HG03066 (cell line): ENCODE results near the gene LY6G5C.

Source experiments
- ATAC-seq: cut with Tn5 transposase; IDR thresholded peaks from one replicate; pipeline ENCODE4 v1.9.1; 2021; ENCODE audit warnings: low read depth; ENCODE audit not compliant: unreplicated experiment

The LY6G5C gene

DNA sequence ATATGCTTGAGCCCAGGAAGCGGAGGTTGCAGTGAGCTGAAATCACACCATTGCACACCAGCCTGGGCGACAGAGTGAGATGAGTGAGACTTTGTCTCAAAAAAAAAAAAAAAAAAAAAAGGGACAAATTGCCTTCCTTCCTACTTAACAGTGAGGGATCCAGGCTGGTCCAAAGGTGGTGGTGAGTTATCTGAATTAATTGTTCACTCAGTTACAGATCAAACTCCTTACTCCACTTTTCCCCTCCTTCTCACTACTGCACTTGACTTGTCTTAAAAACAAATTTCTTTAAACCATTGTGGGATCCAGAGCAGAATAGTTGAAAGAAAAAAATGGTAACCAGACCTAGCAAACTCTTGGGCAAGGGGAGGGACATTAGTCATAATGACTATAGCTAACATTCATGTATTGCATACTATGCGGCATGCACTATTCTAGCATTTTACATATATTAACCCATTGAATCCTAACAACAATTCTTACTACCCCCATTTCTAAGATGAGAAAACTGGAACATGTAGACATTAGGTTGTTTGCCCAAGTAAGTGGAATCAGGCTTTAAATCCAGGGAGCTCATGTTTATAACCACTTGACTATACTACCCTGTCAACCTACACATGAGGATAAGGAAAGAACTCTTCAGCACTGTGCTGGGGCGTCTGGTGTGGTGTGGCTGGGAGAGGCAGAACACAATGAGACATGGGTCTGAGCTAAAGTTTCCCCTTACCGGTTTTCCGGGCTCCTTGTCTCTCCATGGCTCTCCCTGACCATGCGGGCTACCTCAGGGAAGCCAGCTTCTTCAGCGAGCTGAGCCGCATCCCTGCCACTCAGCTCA is 17.5 kb downstream of the LY6G5C start:
- ATAC-seq: no peak

DNA sequence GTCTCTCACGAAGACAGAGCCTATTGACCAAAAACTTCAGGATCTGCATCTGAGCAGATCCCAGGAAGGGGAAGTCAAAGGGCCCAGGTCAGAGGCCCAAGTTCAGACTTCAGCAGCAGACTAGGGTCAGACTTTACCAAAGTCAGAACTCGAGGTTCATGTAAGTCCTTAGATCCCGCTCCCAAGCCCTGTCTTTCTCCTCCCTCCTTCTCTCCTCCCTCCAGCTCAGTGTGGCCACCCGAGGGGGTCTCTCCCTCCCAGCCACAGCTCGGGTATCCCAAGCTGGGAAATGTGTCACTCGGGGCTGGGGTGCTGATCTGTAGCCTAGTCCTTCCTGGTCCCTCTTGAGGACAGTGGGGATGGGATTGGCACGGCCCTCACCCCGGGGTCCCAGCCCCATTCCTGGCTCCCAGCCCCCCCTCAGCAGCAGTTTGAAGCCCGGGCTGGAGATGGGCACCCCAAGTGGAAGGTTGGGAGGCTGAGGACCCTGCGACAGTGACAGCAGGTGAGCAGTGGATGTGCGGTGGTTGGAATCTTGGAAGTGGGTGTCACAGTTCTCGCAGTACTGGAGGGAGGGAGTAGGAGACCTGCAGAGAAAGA is 18.6 kb downstream of the LY6G5C start:
- ATAC-seq: no peak

DNA sequence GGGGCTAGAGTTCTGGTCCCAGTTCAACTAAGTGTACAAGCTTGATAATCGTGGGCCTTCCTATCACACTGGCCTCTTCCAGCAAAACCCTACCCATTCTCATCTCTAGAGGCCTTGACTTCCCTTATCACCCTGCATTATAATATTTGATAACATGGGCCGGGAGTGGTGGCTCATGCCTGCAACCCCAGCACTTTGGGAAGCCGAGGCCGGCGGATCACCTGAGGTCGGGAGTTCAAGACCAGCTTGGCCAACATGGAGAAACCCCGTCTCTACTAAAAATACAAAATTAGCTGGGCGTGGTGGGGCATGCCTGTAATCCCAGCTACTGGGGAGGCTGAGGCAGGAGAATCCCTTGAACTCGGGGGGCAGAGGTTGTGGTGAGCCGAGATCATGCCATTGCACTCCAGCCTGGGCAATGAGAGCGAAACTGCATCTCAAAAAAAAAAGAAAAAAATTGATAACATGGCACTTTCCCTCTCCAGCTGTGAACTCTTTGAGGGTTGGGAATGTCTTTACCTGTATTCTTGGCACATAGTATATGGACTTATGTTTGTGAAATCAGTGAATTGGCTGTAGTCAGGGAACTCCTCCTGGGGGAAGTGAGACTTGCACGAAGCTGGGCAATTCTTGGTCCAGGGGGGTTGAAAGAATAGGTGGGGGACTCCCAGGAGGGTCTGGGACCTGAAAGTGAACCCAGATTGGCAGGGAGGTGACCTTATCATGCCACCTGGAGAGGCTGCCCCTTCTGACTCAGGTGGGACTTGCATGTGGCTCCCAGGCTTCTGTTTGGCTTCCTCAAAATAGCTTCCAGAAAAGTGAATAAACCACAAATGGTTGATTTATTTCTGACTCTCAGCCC is 19.4 kb downstream of the LY6G5C start:
- no peak for ATAC-seq

DNA sequence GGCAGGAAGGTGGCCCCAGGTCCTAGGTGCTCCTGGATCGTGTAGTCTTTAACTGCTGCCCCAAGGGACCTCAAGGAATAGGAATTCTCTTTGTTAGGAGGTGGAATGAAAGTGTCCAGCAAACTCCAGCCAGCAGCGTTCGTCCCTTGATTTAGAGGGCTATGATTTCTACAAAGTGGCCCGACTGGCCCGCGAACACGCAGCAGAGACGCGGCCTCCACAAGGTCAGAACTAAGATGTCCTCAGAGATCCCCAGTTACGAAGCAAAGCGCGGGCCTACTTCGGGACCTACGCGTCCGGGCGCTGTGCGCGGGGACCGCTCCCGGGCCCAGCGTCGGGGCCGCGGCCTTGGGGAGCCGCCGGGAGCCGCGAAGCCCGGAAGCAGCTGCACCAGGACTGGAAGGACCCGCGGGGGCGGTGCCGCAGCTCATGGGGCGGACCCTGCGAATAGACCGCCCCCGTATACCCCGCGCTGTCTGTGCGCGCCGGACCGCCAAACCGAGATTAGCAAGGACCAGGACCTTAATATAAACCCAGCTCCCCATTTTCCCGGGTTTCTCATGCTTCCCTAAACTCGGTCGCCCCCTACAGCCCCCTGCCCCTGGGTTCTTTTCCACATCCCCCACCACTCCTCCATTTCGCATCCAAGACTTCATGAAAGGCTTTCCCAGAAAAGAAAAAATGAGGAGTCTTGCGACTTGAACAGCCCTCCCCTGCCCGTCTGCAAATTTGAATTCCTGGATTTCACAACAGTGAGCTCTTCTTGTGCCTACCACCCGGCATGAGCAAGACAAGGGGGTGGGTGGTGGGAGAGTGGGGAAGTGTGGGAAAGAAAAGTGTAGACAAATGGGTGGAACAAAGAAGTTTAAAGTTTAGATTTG is 20.2 kb downstream of the LY6G5C start, which contains the start of gene C6orf47:
TSS of gene C6orf47 (minus strand) at position 398 of the 881 bp plus-strand sequence. CDS start 831 bp downstream, outside the sequence.
- ATAC-seq: no peak

DNA sequence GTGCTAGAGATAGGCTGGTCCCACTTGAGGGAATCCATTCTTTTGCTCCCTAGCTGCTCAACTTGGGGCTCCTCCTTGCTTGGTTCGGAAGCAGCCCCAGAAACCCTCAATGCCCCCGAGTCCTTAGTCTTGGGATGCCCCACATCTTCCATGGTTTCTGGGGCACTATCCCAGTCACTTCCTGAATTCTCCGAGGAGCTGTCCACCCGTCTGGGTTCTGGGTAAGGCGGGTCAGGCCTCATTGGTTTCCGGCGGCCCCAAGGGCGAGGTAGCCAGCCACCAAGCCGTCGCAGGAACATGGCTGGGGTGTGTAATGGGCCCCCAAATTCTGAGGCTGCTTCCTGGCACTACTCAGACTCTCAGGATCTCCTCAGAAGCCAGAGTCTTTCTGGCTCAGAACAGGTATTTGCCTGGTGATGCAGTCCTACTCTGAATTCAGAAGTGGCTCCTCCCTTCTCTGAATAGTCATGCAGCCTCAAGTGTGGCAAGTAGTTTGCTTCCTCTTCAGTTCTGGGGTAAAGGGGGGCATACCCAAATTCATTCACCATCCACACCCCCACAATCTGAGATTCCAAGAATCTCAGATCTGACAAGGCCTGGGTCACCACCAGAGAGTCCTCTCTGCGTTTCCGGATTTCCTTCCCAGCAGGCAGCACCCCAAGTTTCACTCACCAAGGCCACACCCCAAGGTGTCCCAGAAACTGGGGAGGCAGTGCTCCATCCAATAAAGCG is 21.1 kb downstream of the LY6G5C start:
- no peak for ATAC-seq

DNA sequence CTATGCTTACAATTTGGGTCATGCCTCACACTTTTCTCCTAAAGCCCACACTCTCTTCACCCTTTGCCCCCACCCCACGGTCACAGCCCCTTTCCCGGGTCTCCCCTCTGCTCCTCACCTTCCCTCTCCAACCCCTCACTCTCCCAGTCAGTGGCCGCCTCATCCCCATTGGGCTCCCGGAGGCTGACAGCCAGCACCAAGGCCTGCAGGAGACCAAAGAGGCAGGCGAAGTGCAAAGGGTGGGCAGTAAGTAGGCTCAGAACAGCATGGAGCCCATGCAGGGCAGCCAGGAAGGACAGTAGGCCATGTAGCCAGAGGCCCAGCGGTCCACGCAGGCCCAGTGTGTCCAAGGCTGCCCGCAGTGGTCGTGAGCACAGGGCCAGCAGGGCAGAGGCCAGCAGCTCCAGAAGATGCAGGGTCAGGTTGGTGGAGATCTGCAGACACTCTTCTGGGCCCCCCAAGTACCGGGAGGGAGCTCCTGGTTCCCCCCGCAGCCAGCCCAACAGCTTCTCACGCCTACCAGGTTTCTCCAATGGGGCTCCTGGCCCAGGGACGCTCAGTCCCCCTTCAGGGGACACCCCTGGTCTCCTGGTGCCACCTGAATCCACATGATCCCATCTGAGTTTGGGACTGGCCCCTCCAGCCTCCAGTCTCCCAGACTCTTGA is 21.8 kb downstream of the LY6G5C start:
- no peak for ATAC-seq

DNA sequence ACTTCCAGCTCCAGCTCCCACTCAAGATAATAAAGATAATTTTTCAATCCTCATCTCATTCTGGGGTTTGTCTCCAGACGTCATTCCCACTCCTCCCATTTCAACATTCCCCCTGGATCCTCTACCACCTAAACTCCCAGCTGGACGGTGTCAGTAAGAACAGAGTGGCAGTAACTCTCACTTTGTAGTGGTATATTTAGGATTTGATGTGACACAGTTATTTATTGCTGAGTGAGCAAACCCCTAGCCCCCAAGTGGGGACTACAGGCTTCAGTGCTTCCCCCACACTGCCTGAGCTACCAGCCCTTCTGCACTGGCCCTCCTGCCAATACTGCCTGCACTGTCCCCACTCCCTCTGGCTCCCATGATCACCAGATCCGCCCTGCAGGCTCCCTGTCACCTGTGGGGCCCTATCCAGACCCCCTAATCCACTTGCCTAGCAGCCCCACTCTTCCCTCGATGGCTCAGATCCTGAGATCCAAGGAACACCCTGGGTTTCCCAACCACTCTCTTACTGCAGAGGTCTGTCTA is 22.6 kb downstream of the LY6G5C start:
- no peak for ATAC-seq

DNA sequence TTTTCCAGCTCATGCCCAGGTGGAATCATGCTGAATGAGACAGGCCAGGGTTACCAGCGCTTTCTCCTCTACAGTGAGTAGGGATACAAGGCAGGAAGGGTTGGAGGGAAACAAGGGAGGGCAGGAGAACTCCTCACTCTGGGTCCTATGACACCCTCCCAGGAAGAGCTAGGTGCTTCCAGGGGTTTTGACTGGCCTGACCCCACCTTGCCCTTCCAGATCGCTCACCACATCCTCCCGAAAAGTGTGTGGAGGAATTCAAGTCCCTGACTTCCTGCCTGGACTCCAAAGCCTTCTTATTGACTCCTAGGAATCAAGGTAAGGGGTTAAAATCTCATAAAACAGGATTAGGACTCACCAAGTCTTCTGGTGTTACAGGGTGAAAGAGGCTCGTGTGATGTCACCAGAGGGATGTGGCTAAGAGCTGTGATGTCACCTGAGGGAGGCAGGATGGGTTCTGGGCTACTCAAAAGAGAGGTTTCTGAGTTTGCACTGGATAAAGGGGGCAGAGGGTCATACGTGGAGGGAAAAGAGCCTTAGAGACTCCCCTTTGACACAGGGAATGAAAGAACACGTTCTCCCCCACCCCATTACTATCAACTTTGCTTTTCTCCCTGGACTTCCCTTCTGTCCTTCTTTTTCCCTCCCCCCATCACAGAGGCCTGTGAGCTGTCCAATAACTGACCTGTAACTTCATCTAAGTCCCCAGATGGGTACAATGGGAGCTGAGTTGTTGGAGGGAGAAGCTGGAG is 23.3 kb downstream of the LY6G5C start:
- no peak for ATAC-seq

DNA sequence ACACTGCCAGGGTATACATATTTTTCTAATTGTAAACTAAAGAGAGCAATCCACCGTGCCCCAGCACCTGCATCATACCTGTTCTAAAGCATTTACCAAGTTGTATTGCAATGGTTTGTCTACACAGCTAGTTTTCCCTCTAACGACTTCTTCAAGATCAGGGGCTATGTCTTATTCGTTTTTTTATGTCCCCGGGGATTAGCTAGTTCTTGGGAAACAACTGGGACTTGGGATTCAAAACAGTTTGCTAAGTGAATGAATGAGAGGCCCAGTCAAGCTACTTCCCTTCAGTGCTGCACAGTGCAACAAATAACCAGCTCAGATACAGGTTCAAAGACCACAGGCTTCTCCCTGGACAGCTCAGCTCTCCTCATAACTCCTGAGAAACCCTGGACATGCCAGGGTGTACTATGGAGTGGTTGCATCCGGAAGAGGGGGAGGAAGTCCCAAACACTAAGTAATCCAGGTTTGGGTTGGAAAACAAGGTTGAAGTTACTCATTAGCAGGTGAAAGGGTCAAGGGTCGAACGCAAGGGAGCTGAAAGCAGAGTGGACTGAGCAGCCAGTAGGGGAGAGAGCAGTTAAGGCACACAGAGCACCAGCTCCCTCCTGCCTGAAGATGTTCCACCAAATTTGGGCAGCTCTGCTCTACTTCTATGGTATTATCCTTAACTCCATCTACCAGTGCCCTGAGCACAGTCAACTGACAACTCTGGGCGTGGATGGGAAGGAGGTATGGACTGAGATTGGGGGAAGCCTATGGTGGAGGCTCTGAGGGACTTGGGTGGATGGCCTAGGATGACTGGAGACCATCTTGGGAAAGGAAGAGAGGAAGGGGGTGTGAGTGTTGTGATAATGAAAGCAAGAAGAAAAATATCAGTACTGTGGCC is 25.3 kb downstream of the LY6G5C start, which contains the start of gene APOM:
TSS of gene APOM (plus strand) at position 546 of the 889 bp plus-strand sequence. CDS start at position 619, 73 bp downstream.
- no peak for ATAC-seq

DNA sequence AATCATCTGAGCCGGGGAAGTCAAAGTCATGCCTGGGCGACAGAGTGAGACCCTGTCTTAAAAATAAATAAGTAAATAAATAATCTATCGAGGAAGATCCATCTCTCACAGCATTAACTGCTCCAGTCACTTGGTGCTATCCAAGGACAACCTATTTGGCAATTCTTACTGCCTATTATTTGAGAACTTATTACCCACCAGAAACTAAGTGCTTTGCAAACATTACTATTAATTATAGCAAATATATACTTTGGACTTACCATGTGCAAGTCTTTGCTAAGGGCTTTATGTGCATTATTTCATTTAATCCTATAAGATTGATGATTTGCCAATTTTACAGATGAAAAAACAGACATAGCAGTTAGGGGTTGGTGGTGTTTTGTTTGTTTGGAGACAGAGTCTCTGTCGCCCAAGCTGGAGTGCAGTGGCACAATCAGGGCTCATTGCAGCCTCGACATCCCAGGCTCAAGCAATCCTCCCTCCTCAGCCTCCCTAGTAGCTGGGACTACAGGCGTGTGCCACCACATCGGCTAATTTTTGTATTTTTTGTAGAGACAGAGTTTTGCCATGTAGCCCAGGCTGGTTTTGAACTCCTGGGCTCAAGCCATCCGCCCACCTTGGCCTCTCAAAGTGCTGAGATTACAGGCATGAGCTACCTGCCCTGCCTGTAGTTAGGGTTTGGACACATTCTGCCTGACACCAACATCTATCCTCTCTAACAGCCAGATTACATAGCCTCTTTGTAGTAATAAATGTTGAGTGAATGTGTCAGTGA is 26.1 kb downstream of the LY6G5C start:
- ATAC-seq: no peak

DNA sequence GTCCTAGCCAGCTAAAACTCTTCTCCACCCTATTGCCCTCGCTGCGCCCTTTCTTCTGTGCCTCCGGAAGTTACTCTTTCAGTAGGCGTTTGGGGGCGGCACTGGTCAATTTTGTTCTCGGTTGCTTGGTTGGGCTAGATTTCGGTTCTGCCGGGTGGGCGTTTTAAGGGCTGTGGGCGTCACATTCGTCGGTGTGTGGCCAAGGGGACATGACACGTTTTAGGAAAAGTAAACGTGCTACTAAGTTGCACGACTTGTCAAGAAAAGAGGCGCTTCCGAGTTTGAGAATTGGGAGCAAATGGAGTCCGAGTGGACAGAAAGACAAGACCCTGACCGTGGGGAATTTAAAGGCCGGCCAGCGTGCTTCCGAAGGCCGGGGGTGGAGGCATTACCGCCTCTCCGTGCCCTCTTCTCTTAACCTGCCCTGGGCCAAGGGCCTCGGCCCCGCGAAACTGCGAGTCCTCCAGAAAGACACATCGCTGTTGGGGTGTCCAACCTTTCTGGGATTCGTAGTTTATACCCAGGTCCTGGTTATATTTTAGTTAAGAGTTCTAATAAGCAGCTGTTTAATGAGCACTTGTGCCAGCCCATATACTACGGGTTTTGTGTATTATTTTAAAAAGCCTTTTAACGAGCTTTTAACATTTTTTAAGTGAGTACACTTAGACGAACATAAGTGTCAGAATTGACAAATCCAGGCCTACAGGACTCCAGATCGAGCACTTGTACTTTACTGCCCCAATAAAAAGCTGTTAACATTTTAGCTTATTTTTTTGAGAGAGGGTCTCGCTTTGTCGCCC is 27.7 kb downstream of the LY6G5C start:
- peak; percentile 56 for ATAC-seq

DNA sequence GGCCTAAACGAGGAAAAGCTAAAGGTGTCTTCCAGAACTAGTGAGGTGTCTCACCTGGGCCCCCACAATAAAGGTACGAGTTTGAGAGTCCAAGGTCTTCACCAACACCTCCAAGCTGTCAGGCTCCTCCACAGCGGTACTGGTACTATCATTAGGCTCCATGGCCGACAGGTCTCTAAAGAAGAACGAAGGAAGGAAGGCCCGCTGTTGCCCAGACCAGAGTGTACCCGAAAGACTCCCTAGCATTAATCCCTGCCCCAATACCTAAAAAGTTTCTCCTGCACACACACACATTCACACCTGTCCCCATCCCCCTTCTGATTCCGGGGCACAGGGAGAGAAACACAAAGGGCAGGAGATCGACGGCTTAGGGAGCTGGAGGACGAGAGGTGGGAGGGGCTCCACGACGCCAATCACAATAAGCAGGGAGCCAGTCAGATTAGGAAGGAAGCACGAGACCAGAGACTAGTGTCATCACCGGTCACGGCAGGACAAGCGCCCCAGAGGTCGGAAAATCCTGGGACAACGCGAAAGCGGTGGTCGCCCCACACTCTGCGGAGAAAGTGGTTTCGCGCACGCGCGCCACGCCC is 29.2 kb downstream of the LY6G5C start:
- peak; percentile 22 for ATAC-seq

DNA sequence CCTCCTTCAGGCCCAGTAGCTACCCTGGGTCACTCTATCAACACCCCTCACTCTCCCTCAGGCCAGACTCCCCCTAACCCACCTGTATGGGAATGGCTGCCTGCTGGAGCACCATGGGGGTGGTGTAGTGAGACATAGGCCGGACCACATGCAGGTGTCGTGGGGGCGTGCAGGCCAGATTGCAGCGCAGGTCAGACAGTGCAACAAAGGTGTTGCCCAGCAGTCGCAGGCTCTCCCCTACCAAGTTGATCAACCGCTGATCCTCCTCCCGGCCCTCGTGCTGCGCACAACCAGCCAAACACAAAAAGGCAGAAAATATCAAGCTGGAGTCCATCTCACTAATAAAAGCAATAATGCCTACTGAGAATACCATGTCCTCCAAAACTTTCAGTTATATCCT is 35.5 kb downstream of the LY6G5C start:
- ATAC-seq: no peak

DNA sequence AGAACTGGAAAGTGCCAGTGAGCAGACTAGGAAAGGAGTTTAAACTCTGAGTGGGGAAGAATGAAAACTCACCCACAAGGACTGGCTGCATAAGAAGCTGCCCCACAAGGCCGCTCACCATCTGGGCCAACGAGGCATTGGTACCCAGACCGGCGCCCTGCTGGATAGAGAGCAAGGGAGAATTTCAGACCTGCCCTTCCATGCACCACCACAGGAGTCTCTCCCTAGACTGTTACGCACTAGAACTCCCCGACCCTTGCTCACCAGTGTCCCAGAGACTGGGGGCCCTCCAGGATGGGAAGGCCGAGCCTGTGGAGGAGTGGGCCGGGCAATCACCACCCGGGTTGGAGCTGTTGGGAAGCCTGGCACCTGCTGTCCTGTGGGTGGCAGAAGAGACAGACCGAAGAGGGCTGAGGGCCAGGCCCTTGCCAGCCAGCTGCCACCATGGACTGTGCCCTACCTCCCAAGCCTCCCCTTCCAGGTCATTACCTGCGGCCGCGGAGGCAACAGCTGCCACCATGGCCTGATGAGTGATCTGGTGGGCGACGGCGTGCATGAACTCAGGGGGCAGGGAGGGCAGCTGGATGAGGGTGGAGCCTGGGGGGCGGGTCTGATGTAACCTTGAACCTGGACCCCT is 36.9 kb downstream of the LY6G5C start:
- no peak for ATAC-seq
